ENCODE data around the gene TEKTIP1.
A peak's percentile ranks its signal among the peaks of the same experiment; 100 is the strongest.

The TEKTIP1 gene

DNA sequence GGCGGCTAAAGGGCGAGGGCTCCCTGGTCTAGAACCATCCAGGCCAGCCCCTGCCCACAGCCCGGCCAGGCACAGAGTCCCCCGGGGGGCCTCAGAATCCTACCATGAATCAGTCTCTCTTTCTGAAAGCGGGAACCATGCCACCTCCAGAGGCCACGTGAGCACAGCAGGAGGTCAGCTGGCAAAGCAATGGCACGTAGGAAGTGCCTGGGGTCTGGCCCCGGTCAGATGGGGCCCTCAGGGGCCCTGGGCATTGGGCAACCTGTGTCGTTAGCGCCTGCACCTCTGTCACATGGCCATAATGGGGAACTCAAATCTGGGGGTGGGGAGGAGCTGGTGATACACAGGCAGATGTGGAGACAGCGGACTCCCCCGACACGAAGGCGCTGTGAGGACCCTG is 9.6 kb downstream of the TEKTIP1 start:
- Mint-ChIP-seq H3K36me3 (ENCODE audit: low read depth) (peaks cover 4% of the 10 kb centered on the region), H3K27ac (no peak overlapping the region), H3K4me1 (no peaks in the 10 kb centered on the region), H3K4me3 (no peak overlapping the region), H3K27me3 (ENCODE audit: low read depth, poor library complexity) (no peaks in the 10 kb centered on the region), H3K9me3 (no peaks in the 10 kb centered on the region)
- DNase-seq: no peak
- TF ChIP-seq, protein P1, sequence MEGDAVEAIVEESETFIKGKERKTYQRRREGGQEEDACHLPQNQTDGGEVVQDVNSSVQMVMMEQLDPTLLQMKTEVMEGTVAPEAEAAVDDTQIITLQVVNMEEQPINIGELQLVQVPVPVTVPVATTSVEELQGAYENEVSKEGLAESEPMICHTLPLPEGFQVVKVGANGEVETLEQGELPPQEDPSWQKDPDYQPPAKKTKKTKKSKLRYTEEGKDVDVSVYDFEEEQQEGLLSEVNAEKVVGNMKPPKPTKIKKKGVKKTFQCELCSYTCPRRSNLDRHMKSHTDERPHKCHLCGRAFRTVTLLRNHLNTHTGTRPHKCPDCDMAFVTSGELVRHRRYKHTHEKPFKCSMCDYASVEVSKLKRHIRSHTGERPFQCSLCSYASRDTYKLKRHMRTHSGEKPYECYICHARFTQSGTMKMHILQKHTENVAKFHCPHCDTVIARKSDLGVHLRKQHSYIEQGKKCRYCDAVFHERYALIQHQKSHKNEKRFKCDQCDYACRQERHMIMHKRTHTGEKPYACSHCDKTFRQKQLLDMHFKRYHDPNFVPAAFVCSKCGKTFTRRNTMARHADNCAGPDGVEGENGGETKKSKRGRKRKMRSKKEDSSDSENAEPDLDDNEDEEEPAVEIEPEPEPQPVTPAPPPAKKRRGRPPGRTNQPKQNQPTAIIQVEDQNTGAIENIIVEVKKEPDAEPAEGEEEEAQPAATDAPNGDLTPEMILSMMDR (IDR thresholded peaks at IDR 0.05): no peak

DNA sequence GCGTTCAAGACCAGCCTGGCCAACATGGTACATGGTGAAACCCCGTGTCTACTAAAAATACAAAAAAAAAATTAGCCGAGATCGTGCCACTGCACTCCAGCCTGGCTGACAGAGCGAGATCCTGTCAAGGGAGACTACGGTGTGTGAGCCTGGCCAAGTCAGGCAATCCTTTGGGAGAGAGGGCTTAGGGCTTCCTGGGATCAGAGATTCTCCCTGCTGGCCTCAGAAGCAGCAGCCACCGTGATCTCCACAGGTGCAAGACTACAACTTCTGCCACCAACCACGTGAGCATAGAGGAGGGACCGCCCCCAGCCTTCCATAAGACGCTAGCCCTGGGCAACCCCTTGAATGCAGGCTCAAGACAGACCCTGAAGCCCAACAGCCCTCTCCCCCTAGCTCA is 10.8 kb downstream of the TEKTIP1 start:
- Mint-ChIP-seq H3K27me3 (ENCODE audit: low read depth, poor library complexity) (no peaks in the 10 kb centered on the region), H3K4me3 (no peak overlapping the region), H3K36me3 (ENCODE audit: low read depth) (peaks cover 4% of the 10 kb centered on the region), H3K4me1 (peaks cover 6% of the 10 kb centered on the region), H3K9me3 (no peaks in the 10 kb centered on the region), H3K27ac (no peak overlapping the region)
- TF ChIP-seq, protein P1 (IDR thresholded peaks at IDR 0.05): no peak
- DNase-seq: no peak

DNA sequence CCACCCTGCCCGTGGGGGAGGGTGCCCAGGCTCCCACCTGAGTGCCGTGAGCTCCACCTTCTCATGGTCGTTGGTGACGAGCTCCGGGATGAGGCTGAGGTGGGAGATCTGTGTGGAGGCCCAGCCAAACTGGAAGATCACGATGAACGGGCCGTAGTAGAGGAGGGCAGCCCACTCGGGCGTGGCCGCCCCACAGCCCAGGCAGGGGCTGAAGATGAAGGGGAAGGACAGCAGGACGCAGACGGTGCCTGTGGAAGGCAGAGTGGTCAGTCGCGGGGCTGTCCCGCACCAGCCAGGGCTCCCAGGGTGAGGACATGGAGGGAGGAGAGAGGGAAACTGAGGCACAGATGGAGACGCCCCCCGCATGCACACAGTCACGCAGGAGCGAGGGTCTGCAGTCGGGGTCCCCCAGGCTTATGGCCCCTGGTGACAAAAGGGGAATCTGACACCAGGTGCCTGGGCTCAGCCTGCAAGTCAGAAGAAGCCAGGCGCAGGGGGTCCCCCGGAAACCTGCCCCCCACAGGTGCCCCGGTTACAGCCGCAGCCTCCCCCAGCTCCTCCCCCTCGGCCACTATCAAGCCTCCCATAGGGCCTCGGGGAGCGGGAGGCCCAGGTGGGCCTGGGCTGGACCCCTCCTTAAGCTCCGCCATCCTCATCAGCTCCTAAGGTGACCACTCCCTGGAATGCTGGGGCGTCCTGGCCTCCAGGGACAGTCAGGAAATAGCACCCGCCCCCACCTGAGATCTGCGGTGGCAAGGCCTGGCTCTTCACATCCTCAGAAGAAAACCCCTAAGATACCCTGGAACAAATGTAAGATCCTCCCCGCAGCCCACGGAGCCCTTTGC is 12.2 kb downstream of the TEKTIP1 start:
- TF ChIP-seq, protein P1 (IDR thresholded peaks at IDR 0.05): no peak
- Mint-ChIP-seq H3K36me3 (ENCODE audit: low read depth) (no peaks in the 10 kb centered on the region), H3K4me1 (peaks cover 15% of the 10 kb centered on the region), H3K27ac (no peak overlapping the region), H3K4me3 (no peak overlapping the region), H3K9me3 (no peaks in the 10 kb centered on the region), H3K27me3 (ENCODE audit: low read depth, poor library complexity) (no peaks in the 10 kb centered on the region)
- no peak for DNase-seq

- Mint-ChIP-seq H3K36me3 (ENCODE audit: low read depth) (no peaks in the 10 kb centered on the region), H3K9me3 (no peaks in the 10 kb centered on the region), H3K4me3 (no peak overlapping the region), H3K27ac (no peak overlapping the region), H3K4me1 (peaks cover 21% of the 10 kb centered on the region), H3K27me3 (ENCODE audit: low read depth, poor library complexity) (peaks cover 2% of the 10 kb centered on the region)
- DNase-seq: no peak
- TF ChIP-seq, protein P1 (IDR thresholded peaks at IDR 0.05): no peak
Observed at GRCh38 chr19:3551792-3552095, 12.8 kb downstream of the TEKTIP1 start.

- Mint-ChIP-seq H3K27me3 (ENCODE audit: low read depth, poor library complexity) (peaks cover 3% of the 10 kb centered on the region), H3K36me3 (ENCODE audit: low read depth) (no peaks in the 10 kb centered on the region), H3K9me3 (no peaks in the 10 kb centered on the region), H3K27ac (peak overlapping the region; percentile 12), H3K4me3 (peak overlapping the region; percentile 60), H3K4me1 (peaks cover 28% of the 10 kb centered on the region)
- TF ChIP-seq, protein P1 (IDR thresholded peaks at IDR 0.05): no peak
- DNase-seq: no peak
Observed at GRCh38 chr19:3554254-3555083, 15.5 kb downstream of the TEKTIP1 start.

All from nephron progenitor cell (in vitro differentiated cells).